A673 (cell line): ENCODE measurements around the gene RAB37.

ENCODE experiments used
- EZH2 ChIP-seq: fragments of 200-600 bp; sonication (generic); IDR thresholded peaks from 2 replicates; pipeline ENCODE4 v1.6.1; 2017; ENCODE audit warnings: borderline replicate concordance, low read depth, mild to moderate bottlenecking, mixed read lengths, antibody characterized with exemption, low read length; ENCODE audit not compliant: poor library complexity, severe bottlenecking
- TF ChIP-seq, protein P1 (sequence below): fragments of 300-800, 200-600 bp; sonication (generic); conservative IDR thresholded peaks from 2 replicates; pipeline ENCODE4 v1.5.1; 2017; ENCODE audit warnings: low read depth, mild to moderate bottlenecking, antibody characterized with exemption, low read length, moderate library complexity, mixed read lengths

DNA sequence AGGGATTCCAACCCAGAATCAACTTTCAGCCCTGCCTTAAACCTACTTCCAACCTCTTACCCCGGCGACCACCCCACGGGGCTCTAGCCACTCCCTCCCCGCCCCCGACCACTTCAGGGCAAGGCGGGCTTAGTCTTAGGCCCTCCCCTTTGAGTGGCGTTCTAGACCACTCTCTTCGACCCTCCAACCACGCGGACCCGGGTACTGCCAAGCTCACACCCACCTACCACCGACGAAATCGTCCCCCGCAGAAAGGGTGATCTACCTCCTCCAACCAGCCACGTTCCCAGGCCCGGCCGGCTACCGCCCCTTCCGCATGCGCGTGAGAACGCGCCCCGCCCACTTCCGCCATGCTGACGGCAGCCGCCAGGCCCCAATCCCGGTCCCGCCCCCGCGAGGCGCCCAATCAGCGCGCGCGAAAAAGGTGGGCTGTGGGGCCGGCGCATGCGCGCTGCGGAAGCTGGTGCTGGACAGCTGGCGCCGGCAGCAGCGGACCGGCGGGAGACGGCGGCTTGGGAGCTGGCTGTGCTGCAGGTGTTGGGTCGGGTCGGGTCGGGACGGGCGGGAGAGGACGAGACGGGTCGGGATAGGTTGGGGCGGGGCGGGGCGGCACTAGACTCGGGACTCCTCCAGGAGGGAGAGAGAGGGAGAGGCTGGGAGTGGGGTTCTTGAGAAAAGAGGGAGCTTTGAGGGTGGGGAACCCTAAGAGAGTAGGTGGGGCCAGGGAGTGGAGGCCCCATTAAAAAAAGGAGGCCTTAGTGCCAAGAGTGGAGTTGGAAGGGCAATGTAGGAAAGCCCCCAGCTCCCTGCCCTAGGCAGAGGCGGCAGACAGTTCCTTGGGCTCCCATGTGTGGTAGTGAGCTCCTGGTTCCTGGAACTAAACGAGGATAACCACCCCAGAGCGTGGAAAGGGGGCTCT is 39.2 kb downstream of the RAB37 start, which contains the start of gene NAT9:
- no peak for TF ChIP-seq EZH2
- TF ChIP-seq, protein P1, sequence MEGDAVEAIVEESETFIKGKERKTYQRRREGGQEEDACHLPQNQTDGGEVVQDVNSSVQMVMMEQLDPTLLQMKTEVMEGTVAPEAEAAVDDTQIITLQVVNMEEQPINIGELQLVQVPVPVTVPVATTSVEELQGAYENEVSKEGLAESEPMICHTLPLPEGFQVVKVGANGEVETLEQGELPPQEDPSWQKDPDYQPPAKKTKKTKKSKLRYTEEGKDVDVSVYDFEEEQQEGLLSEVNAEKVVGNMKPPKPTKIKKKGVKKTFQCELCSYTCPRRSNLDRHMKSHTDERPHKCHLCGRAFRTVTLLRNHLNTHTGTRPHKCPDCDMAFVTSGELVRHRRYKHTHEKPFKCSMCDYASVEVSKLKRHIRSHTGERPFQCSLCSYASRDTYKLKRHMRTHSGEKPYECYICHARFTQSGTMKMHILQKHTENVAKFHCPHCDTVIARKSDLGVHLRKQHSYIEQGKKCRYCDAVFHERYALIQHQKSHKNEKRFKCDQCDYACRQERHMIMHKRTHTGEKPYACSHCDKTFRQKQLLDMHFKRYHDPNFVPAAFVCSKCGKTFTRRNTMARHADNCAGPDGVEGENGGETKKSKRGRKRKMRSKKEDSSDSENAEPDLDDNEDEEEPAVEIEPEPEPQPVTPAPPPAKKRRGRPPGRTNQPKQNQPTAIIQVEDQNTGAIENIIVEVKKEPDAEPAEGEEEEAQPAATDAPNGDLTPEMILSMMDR, result no peak
